OCI-LY7 (cell line): ENCODE results near the gene IRX2.

Source experiments
- EZH2phosphoT487 ChIP-seq: fragments of 200-600 bp; sonication (generic); IDR thresholded peaks from 2 replicates; pipeline ENCODE4 v1.6.1; 2018; ENCODE audit warnings: low read depth, borderline replicate concordance, mild to moderate bottlenecking, mixed run types, antibody characterized with exemption, low read length, moderate library complexity, mixed read lengths
- TF ChIP-seq, protein P1 (sequence below): fragments of 200-600 bp; sonication (generic); conservative IDR thresholded peaks from 2 replicates; pipeline ENCODE4 v1.5.1; 2014; ENCODE audit warnings: mild to moderate bottlenecking, antibody characterized with exemption, low read length, moderate library complexity, mixed read lengths

DNA sequence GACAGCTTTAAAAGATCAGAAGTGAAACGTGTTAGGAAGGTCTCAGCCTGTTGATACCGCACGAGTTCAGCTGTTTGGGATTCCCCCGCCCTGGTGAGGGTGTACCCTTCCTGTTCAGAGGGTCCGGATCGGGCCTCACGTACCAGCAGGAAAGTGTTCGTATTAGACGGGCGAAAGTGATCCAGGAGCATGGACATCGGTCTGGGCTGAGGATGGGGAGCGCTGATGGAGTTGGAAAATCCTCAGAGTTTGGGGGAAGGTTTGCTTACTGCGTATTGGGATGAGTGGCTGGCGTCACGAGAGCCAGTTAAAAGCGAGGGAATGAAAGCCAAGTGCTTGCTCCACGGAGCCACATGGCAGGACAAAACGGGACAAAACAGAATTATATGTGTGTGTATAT, 47.4 kb downstream of the IRX2 start:
- no peak for TF ChIP-seq EZH2phosphoT487
- TF ChIP-seq, protein P1, sequence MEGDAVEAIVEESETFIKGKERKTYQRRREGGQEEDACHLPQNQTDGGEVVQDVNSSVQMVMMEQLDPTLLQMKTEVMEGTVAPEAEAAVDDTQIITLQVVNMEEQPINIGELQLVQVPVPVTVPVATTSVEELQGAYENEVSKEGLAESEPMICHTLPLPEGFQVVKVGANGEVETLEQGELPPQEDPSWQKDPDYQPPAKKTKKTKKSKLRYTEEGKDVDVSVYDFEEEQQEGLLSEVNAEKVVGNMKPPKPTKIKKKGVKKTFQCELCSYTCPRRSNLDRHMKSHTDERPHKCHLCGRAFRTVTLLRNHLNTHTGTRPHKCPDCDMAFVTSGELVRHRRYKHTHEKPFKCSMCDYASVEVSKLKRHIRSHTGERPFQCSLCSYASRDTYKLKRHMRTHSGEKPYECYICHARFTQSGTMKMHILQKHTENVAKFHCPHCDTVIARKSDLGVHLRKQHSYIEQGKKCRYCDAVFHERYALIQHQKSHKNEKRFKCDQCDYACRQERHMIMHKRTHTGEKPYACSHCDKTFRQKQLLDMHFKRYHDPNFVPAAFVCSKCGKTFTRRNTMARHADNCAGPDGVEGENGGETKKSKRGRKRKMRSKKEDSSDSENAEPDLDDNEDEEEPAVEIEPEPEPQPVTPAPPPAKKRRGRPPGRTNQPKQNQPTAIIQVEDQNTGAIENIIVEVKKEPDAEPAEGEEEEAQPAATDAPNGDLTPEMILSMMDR: no peak
